GM11168 (cell line): Measurements from ENCODE around the gene ARMC9.

Experiments
- in situ Hi-C: fragments of 300-500 bp; cut with MboI; formaldehyde crosslinking; loops from one replicate; pipeline ENCODE4 v1.12.0; 2022; ENCODE audit warnings: low sequenced_read_pairs; ENCODE audit not compliant: unreplicated experiment

ARMC9 gene

GRCh38 chr2:231276987-231277386, 78.6 kb downstream of the ARMC9 start:
- in situ Hi-C loops, result no loop called here

GRCh38 chr2:231277962-231278361, 79.5 kb downstream of the ARMC9 start:
- in situ Hi-C loops, result no loop called here

- in situ Hi-C loops, result no loop called here
Observed at GRCh38 chr2:231278868-231279267, 80.4 kb downstream of the ARMC9 start.

GRCh38 chr2:231280846-231281245, 82.4 kb downstream of the ARMC9 start:
- in situ Hi-C loops, result no loop called here

GRCh38 chr2:231284296-231284695, 85.9 kb downstream of the ARMC9 start:
- in situ Hi-C loops, result no loop called here

DNA sequence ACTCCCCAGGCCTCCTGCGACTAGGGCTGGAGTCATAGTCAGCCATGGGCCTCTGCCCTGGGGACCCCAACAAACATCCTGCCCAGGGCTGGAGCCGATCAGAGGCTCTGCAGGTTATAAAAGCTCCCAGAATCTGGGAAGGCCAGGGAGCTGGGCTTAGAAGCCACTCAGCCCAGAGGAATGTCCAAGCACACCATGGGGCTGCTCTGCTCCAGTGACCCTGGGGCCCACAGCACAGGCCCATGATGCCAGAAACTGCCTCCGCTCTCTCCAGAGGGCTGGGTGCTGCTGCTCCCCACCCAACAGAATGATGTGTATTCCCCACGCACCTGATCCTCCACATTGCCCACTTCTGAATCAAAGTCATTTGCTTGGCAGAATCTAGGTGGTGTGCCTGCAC, 88.5 kb downstream of the ARMC9 start:
- in situ Hi-C loops, result no loop called here

GRCh38 chr2:231287696-231288095, 89.3 kb downstream of the ARMC9 start:
- in situ Hi-C loops, result no loop called here

DNA sequence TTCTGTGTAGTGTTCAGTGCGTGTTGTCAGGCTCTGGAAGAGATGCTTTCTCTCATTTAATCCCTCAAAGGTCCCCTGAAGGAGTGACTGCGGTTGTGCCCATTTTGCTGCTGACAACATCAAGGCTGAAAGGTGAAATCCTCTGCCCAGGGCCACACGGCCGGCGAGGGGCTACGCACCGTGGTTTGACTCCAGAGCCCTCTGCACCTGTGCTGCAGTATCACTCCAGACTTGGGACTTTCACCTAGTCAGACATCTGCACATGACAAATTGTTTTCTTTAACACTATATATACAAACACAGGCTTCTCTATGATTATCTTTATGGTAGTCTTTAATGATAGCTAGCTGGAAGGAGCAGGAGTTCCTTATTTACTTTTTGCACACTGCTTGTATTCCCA, 90.2 kb downstream of the ARMC9 start:
- in situ Hi-C loops, result no loop called here

- in situ Hi-C loops, result no loop called here
Observed at GRCh38 chr2:231290321-231291015, 92.0 kb downstream of the ARMC9 start.

GRCh38 chr2:231292472-231293134, 94.2 kb downstream of the ARMC9 start:
- in situ Hi-C loops, result no loop called here

DNA sequence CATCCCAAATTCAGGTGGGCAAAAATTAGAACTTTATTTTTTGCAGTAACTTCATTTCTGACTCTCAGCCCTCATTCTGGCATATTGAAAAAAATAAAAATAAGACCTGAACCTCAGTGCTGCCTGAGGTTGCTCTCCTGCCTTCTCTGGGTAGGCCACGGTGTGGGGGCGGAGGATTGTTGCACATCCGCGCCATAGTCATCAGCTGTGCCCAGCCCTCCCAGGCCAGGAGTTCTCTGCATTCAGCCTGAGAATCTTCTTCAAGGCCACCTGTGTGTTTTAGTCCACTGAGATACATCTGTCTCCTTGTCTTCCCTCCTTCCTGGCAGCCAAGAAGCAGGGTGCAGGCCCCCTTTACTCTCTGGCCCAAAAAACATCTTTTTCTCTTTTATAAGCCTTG, 94.7 kb downstream of the ARMC9 start:
- in situ Hi-C loops, result no loop called here

DNA sequence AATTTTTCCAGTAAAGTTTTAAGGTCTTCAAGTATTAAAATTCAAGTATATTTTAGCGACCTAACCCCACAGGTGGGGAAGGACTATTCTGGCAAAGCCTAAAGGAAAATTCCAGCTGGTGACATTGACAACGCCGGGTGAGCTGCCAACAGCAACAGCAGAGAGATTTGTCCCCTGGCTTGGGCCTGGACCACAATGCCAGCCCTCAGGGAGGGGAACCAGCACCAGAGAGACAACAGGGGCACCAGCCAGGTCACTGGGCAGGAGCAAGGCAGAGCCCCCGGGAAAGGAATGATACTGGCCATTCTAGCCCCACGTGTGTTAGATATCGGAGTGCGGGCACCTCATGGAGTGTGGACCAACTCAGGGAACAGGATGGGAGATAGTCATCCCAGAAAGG, 95.7 kb downstream of the ARMC9 start:
- in situ Hi-C loops, result no loop called here

DNA sequence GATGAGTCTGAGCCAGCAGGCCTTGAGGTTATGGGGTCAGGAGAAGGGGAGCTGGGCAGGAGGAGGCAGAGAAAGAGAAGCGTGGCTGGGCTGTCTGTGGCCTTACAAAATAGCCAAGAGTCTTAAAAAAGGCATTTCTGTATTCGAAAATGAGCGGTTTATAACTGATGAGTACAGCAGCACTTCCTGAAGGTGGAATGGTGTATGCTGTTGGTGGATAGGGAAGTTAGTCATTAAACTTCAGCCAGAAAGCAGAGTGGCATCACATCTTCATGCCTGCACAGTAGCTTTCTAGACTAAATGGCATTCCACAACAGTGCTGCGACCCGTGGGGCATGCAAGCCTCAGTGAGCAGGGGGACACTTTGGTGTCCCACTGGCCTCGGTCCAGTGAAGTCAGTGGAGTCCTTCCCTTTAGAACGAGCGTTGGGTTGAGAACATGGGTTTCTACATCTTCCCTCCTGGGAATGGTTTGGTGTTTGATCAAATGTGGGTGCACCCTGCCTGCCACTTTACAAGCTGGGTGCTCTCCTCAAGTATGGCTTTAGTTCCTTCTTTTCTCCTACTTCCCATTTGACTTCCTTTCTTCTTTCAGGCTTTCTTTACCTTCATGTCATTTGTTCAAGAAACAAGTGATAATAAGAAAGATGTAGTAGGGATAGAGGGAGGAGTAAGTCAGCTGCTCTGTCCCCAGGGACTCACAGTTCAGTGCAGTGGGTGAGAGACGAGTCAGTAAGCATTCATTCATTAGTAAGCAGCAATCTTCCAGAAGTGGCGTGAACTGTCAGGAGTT, 96.3 kb downstream of the ARMC9 start:
- in situ Hi-C loops, result no loop called here

- in situ Hi-C loops, result no loop called here
Observed at GRCh38 chr2:231295363-231295655, 96.9 kb downstream of the ARMC9 start.

GRCh38 chr2:231296401-231296974, 98.1 kb downstream of the ARMC9 start:
- in situ Hi-C loops, result no loop called here

- in situ Hi-C loops, result no loop called here
Observed at GRCh38 chr2:231297108-231297908, 98.9 kb downstream of the ARMC9 start.

- in situ Hi-C loops, result no loop called here
Observed at GRCh38 chr2:231298091-231298490, 99.7 kb downstream of the ARMC9 start.

DNA sequence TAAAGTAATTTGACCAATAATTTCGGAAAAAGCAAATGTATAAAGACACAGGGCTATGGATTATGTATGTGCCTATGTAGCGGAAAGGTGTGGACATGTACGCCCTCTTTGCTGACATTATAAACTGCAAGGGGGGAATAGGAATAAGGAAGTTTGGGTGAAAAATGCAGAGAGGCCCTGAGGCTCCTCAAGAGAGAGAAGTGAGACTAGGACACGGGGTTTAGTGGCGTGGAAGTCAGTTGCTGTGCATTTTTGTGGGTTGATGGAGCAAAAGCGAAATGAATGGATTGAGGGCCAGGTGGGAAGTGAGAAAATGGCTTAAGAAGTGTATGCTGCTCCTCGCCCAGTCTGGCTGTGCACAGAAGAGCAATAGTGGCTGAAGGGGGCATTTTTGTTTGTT, 100.8 kb downstream of the ARMC9 start:
- in situ Hi-C loops, result no loop called here

DNA sequence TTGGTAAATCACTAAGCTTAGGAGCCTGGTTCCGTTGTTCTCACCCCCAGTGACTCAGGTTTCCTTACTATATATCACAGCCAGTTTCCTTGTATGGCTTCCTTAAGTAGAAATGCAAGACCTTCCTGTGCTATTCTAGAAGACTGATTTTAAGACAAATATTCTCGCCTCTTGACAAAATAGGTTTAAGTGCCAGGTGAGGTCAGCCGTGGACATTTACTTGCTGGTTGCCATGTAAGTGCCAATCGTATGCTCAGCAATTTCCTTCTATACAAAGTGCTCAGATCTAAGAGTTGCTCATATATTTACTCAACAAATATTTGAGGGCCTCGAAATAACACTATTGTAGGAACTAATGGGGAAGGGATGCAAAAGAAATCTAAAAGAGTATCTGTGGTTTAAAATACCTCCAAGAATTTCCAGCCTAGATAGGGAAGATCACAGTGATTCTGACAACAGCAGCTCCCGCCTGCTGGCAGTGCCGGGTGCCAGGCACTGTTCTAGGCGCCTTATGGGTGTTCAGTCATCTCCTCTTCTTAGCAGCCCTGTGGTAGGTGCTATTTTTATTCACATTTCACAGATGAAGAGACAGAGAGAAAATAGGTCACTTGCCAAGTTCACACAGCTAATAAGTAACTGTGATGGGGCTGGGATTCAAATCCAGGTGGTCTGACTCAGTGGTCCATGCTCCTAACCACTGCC, 101.7 kb downstream of the ARMC9 start:
- in situ Hi-C loops, result loop anchor here (5.0 kb wide), 1 partner anchor 102 kb away; no protein-coding TSS in a partner anchor

DNA sequence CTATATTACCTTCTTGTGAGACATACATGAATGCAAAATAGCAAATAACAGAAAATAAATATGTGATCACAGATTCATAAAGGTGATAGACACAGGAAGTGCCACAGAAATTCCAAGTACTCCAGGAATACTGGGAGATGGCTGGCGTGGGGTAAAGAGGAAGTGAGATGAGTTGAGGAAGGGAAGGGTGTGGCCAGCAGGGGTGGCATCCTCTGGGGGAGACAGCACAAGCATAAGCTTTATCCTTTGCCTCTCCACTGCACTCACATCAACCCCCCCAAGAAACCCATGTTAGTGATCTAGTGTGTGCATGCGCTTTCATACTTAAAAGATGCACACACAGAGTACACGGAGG, 102.3 kb downstream of the ARMC9 start:
- in situ Hi-C loops, result loop anchor here (5.0 kb wide), 1 partner anchor 102 kb away; no protein-coding TSS in a partner anchor
